CD4-positive, alpha-beta T cell treated with Interferon alpha-2 for 1 hour (primary cell): Measurements from ENCODE around the gene WDR91.

Experiments used
- DNase-seq, 2 donors: peaks; one replicate each; pipeline ENCODE4 v3.0.0-alpha.2; 2020 to 2022

The WDR91 gene

DNA sequence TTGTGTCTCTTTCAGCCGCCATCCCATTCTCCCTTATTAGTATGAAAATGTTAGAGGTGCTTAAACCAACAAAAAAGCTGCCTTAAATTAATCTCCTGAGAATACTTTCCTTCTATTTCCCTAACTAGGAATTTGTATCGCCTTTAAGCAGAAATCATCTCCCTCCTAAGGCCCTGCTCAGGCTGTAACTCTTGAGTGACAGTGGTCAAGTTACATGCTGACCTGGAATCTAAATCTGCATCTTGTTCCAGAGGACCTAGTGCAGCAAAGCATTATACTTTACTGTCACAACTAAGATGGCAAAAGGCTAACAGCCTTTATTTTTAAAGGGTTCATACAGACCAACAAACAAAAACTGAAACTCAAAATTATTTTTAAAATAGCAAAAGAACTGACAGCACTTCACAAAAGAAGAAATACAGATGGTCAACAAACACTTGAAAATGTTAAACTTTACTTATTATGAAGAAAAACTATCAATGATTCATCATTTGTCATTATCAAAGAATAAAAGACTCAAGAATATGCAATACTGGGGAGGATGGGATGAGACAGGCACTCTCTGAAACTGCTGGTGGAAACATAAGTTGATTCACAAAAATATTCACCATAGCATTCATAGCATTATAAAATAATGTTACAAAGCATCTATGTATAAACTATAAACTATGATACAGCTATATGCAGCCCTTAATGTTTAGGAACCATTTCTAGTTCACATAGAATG lies 51.8 kb downstream of the WDR91 start:
- DNase-seq = no peak

DNA sequence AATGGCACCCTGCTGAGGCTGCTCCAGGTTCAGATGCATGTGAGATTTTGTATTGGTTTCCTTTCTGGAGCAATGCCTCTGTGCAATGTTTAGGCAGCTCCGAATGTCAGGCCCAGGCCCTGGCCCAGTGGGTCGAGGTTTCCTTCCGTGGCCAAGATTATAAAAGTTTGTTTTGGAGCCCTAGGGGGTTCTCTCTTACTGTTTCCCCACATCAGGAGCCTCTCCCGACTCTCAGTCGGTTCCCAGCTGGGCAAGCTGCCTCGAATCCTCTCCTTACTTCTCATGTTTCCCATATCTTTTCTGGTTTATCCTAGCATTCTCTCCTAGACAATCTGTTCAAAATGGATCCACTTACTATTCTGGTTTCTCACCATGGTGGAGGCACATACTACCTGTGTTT lies 52.5 kb downstream of the WDR91 start:
- DNase-seq = no peak

DNA sequence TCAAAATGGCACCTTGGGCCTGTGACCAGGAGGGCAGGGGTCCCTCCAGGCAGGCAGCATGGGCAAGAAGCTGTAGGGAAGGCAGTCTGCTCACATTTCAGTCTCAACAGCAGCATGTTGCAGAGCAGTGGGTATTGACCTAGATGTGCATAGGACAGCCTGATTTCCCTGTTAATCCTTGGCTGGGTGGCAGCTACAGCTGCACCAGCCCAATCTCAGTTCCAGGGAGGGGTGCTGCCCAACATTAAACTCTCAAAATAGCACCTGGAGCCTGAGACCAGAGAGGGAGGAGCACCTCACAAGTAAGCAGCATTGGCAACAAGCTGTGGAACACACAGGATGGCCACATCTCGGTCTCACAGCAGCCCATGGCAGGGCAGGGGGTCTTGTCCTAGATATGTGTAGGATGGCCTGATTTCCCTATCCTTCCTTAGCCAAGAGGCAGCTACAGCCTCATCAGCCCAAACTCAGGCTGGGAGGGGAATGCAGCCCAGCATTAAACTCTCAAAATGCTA lies 53.1 kb downstream of the WDR91 start:
- DNase-seq = no peak

DNA sequence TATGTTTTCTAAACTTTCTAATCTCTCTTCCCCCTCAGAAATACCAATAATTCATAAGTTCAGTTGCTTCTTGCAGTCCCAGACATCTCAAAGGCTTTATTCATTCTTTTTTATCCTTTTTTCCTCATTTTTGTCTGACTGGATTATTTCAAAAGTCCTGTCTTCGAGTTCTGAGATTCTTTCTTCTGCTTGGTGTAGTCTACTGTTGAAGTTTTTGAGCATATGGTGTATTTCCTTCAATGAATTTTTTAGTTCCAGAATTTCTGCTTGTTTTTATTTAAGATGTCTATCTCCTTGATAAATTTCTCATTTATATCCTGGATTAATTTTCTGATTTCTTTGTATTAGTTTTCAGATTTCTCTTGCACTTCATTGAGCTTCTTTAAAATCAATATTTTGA lies 55.0 kb downstream of the WDR91 start:
- no peak for DNase-seq

DNA sequence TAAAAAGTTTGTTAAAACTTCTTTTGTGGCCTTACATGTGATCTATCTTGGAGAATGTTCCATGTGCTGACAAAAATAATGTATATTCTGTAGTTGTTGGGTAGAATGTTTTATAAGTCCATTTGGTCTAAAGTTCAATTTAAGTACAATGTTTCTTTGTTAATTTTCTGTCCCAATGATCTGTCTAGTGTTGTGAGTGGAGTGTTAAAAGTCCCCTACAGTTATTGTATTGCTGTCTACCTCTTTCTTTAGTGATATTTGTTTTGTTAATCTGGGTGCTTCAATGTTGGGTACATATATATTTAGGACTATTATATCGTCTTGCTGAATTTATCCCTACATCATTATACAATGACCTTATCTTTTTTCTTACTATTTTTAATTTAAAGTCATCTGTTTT lies 56.6 kb downstream of the WDR91 start:
- DNase-seq = no peak

DNA sequence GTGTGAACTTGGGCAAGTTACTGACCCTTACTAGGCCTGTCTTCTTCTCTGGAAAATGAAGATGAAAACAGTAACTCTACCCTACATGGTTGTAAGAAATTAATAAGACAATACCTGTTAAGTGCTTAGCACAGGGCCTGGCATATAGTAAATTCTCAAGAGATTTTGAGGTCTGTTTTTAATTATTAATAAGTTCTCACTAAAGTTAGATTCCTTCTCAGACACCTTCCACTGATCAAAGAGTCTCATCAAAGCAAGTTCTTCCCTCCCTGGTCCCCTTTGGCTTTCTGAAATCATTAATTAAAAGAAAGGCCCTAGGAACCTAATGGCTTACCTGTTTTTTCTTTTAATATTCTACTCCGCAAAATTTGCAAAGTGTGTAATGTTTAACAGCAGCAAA lies 58.9 kb downstream of the WDR91 start:
- DNase-seq = no peak

DNA sequence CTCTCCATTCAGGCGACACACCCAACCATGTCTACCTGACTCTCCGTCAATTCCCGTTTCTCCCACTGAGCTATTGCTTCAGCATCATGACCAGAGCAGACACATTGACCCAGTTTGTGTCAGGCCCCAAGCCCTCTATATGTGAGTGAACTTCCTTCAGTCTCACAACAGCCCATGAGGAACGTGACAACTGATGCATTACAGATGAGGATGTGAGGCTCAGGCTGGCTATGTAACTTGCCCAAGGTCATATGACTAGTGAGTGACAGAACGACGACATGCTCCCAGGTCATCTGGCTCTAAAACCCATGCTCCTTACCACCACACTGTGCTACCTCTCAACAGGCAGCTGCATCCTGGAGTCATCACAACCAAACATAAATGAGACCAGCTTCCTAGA lies 59.8 kb downstream of the WDR91 start:
- DNase-seq = peak in 1 of 2 donors; percentile 60

DNA sequence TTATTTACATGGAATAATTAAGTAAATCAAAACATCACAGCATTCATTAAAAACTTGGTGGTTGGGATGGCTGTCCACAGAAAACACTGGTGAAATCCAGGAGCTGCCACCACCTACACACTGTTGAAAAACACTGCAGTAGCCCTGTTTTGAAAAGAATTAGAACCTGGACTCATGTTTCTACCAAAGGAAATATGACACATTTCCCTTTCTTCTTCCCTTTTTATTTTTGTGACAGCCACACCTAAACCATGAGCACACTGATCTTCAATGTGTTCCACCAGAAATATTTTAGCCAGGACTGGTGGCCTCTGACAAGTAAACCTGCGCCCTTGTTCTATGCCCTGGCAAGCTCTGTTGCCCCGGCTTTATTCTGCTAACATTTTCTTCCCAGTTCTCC lies 60.2 kb downstream of the WDR91 start:
- DNase-seq = no peak

DNA sequence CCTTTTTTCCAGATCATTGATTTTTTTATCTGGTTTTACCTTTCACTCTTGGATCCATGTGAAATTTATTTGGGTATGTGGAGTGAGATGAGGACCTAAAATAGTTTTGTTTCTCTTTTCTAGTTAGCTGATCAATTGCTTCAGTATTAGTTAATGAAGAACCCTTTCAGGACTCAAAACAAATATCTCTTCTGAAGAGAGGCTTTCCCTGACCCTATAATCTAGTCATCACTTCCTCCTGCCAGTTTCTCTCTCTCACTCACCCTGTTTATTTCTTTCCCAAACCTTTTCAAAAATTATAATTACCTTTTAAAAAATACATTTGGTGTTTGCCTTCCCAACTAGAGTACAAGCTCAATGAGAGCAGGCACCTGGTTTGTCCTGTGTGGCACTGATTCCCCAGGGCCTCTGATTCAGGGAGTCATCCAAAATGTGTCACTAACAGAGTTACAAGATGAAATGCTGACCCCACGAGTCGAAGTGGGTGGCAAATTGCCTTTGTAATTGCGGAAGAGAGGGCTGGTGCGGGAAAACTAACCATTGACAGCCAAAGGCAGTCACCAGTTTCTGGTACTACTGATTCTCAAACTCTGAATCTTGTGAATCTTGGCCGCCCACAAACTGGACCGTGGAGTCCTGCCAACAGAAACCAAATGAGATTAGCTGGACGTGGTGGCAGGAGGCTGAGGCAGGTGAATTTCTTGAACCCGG lies 61.1 kb downstream of the WDR91 start:
- DNase-seq = no peak

DNA sequence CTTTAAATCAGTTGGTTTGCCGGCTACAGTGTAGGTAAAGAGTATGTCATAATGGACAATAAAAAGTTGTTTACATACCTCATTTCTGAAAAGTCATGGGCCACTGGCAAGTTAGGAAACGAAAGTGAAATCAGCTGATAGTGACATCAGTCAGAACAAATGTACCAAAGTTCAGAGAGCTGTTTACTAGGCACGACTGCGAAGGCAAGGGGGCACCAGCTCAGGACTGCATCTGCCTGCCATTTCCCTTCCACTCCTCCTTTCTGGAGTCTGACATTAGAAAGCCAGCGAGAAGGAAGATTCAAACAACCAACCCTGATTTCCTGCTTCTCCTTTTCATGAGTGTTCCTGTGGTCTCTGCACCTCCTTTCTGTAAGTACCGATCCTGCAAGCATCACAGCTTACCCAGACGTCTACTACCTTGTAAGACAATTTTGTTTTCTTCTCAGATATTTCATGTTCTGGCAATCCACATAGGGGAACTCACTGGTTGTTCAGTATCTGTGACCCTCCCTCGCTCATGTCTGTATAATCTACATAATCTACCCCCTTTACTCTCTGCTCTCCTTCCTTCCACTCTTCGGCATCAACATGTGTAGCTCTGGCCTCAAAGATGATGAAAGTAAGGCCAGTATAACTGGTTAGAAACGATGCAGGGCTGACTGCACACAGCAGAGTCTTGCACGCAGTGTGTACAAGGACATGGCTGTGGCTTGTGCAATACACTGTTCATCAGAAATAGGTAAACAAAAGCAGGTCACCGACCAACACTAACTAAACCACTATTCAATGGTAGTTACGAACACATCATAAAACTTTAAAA lies 63.2 kb downstream of the WDR91 start, which contains the start of gene TMEM140:
Gene TMEM140 (plus strand): TSS at position 174 of the 823 bp plus-strand sequence. CDS start 16,370 bp downstream, outside the sequence.
- DNase-seq = peak; percentile 89 to 95

DNA sequence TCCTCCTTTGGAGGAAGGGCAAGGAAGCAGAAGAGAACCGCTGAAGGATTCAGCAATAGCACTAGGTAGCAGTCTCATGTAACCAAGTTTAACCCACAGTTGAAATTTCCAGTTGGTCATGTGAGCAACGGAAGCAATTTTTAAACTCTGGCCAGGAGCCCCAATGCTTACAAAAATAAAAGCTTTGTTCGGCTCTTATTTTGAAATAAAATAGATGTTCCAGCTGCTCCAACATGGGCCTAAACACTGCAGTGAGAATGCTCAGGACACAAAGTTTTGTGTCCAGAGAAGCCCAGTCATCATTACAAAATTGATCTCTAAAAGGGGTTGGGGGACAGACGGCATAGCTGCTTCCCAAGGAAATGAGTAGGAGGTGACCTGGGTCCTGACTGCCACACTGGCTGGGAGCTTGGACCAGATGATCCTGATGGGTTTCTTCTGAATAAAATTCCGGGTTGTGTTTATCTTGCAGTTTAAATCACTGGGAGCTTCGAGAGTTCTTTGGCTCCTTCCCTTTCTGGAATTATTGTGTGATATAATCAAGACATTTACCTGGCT lies 63.9 kb downstream of the WDR91 start:
- DNase-seq = peak; percentile 58 to 80

DNA sequence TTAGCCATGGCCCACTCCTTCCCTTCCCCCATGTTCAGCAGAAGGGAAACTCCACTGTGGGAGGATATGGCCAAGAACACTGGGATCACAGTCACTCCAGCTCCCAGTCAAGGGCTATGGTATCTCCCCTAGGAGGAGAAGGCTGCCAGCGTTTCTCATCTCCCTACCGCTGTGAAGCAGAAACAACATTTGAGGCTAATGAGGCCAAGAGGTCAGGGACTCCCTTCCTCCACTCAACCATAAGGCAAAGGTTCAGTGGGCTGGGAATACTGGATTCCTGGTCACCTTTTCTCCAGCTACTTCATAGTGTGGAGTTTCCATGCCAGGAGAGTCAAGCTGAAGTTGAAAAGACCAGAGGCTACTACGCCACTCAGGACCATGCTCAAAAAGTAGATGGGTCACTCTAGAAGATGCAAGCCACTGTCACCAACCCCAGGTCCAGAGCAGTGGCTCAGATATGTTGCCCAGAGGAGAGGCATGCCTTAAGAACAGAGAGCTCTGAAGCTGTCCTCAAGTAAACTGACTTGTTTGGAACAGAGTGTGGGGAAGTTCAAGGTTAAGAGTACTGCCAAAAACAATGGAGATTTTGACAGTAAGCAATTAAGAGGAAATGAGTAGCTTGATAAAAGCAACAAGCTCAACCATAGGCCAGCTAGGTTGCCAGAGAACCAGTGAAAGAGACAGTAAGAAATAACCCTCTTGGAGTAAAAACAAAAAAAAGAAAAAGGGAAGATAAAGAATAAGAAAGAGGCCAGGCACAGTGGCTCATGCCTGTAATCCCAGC lies 67.2 kb downstream of the WDR91 start:
- no peak for DNase-seq
